GM12878 (cell line): ENCODE measurements around the gene SDHC. TPM values are rescaled to one million over a fixed set of nuclear protein-coding genes. Genes with fewer than 3 reads are reported as not detected.

Experiments used
- ATAC-seq: fragments of 200-7000 bp; cut with Tn5 transposase; 3 replicates; pipeline ENCODE4 v1.9.1; 2020; ENCODE audit warnings: mild to moderate bottlenecking, moderate library complexity
- BruUV-seq: library from RNA; stranded (reverse); fragments of 400-500 nt; replicated peaks from 2 replicates; lab custom pipeline; 2021; lab: Mats Ljungman, UMichigan
- CTCF ChIA-PET: fragments of 300-600 bp; sonication (Branson Sonifier 250); formaldehyde crosslinking; extraction: SDS; loops from one replicate; lab custom pipeline; 2021; ENCODE audit warnings: inconsistent platforms; lab: Yijun Ruan, JAX
- POLR2A ChIA-PET: fragments of 350-600 bp; formaldehyde crosslinking; extraction: SDS; loops from one replicate; lab custom pipeline; 2021; ENCODE audit warnings: inconsistent platforms; lab: Charles Lee
- RAD21 ChIA-PET: fragments of 300-600 bp; sonication (Branson Sonifier 250); formaldehyde crosslinking; loops from one replicate; lab custom pipeline; 2023; ENCODE audit warnings: antibody characterized with exemption; ENCODE audit not compliant: unreplicated experiment; lab: Charles Lee
- SMC1A ChIA-PET: fragments of 300-600 bp; sonication (Branson Sonifier 250); formaldehyde crosslinking; loops from one replicate; lab custom pipeline; 2023; ENCODE audit not compliant: unreplicated experiment, uncharacterized antibody; lab: Charles Lee
- DNase-seq: peaks from one replicate; pipeline ENCODE4 v3.0.0-alpha.2; 2011; ENCODE audit warnings: low read depth, low spot score
- FAIRE-seq: peaks from 3 replicates; lab custom pipeline; 2011; peaks lifted over from hg19 to GRCh38; lab: Jason Lieb, UNC
- H2AFZ ChIP-seq: 2 replicates; pipeline ENCODE4 v1.6.0; 2011; ENCODE audit warnings: low read depth, low read length, control low read depth; ENCODE audit not compliant: control insufficient read depth
- H3K27ac ChIP-seq: 2 replicates; pipeline ENCODE4 v1.5.1; 2011; ENCODE audit warnings: control low read depth; ENCODE audit not compliant: control insufficient read depth, insufficient read depth
- H3K27me3 ChIP-seq, 2 experiments: replicated peaks in 1 of 2; 2 replicates each; pipeline versions ENCODE4 v1.6.0 to v1.6.1; 2011; ENCODE audit warnings: low read length in 1 of 2; ENCODE audit not compliant: control insufficient read depth in 2 of 2, insufficient read depth in 2 of 2
- H3K36me3 ChIP-seq, 2 experiments: 2 replicates each; pipeline ENCODE4 v1.5.1; 2011; ENCODE audit warnings: low read length in 1 of 2; ENCODE audit not compliant: control insufficient read depth in 2 of 2, insufficient read depth in 2 of 2
- H3K4me1 ChIP-seq: 2 replicates; pipeline ENCODE4 v1.6.1; 2011; ENCODE audit warnings: mild to moderate bottlenecking, low read length, moderate library complexity, mixed read lengths; ENCODE audit not compliant: control insufficient read depth, insufficient read depth
- H3K4me2 ChIP-seq: 2 replicates; pipeline ENCODE4 v1.6.0; 2011; ENCODE audit warnings: control low read depth; ENCODE audit not compliant: control insufficient read depth, insufficient read depth
- H3K4me3 ChIP-seq: fragments of 200-600 bp; sonication (generic); 2 replicates; pipeline ENCODE4 v1.5.1; 2016
- H3K79me2 ChIP-seq: 2 replicates; pipeline ENCODE4 v1.6.0; 2011; ENCODE audit warnings: low read length; ENCODE audit not compliant: control insufficient read depth, insufficient read depth
- H3K9ac ChIP-seq: 2 replicates; pipeline ENCODE4 v1.8.0; 2011; ENCODE audit warnings: low read length, control low read depth, mixed read lengths; ENCODE audit not compliant: control insufficient read depth, insufficient read depth
- H3K9me3 ChIP-seq: replicated peaks from 3 replicates; pipeline ENCODE4 v1.5.1; 2011; ENCODE audit warnings: mild to moderate bottlenecking, low read length; ENCODE audit not compliant: control insufficient read depth, insufficient read depth
- H4K20me1 ChIP-seq: 2 replicates; pipeline ENCODE4 v1.6.0; 2011; ENCODE audit not compliant: control insufficient read depth, insufficient read depth
- CTCF ChIP-seq, 3 experiments: IDR thresholded peaks in 2 of 3; conservative IDR thresholded peaks in 1 of 3; 2 replicates each; pipeline ENCODE4 v1.5.1; 2011; ENCODE audit warnings: low read depth in 3 of 3, low read length in 3 of 3, mild to moderate bottlenecking in 3 of 3, control low read depth in 2 of 3, moderate library complexity in 2 of 3, inconsistent platforms in 1 of 3, mixed read lengths in 1 of 3; ENCODE audit not compliant: control insufficient read depth in 2 of 3, insufficient read depth in 1 of 3; ENCODE audit errors: extremely low read depth in 1 of 3
- MYB ChIP-seq: fragments of 150-350 bp; IDR thresholded peaks from 2 replicates; pipeline ENCODE4 v1.6.1; 2014; ENCODE audit warnings: mild to moderate bottlenecking, low read depth, low read length, borderline replicate concordance
- RAD21 ChIP-seq: IDR thresholded peaks from 2 replicates; pipeline ENCODE4 v1.6.1; 2011; ENCODE audit warnings: mild to moderate bottlenecking, low read depth, low read length, moderate library complexity; ENCODE audit not compliant: insufficient read depth
- SMC3 ChIP-seq: IDR thresholded peaks from 2 replicates; pipeline ENCODE4 v1.6.1; 2011; ENCODE audit warnings: low read length, improper control_type of control experiment, borderline replicate concordance
- STAT1 ChIP-seq: fragments of 450-650 bp; conservative IDR thresholded peaks from 2 replicates; pipeline ENCODE4 v1.6.1; 2014; ENCODE audit warnings: antibody characterized with exemption, mild to moderate bottlenecking
- YBX1 ChIP-seq: fragments of 450-650 bp; IDR thresholded peaks from 2 replicates; pipeline ENCODE4 v1.6.1; 2016; ENCODE audit warnings: antibody characterized with exemption
- WGBS: methylation state at CpG from one replicate; pipeline ENCODE4 v1.1.6; 2016; ENCODE audit warnings: low lambda C conversion rate; ENCODE audit not compliant: insufficient replicate concordance, insufficient coverage; ENCODE audit errors: missing lambda C conversion rate; 5-methylcytosine and 5-hydroxymethylcytosine counted together
- in situ Hi-C: fragments of 300-500 bp; cut with MboI; formaldehyde crosslinking; loops from 9 replicates; pipeline ENCODE4 v1.14.3; 2018; ENCODE audit warnings: mixed read lengths
- intact Hi-C: fragments of 100-400 bp; cut with micrococcal nuclease; formaldehyde crosslinking; loops from one replicate; pipeline ENCODE4 v1.14.2; 2022; ENCODE audit not compliant: unreplicated experiment
- polyA plus RNA-seq, 11 experiments: library from polyadenylated mRNA; depleted of rRNA in 4 of 11; unstranded in 6 of 11; stranded (reverse) in 5 of 11; fragments of >200 nt; fragmentation: Nextera tagmentation in 4 of 11; fragmentation: Illumina TruSeq in 1 of 11; extraction: Ambion mirVana in 4 of 11; extraction: Trizol in 1 of 11; gene quantifications; 1 replicate in 1 of 11; 2 replicates in 10 of 11; pipeline versions ENCODE4 v1.2.1 to v1.2.3, GENCODE V29; 2011 to 2016; ENCODE audit warnings: inconsistent platforms in 2 of 11, missing spikeins in 2 of 11, low read depth in 1 of 11
- total RNA-seq, 4 experiments: library from RNA; depleted of rRNA in 3 of 4; stranded (reverse); fragments of >200 nt in 3 of 4; fragmentation: Illumina TruSeq in 1 of 4; extraction: Trizol in 1 of 4; gene quantifications; 2 replicates each; pipeline versions ENCODE4 v1.2.1 to v1.2.3, GENCODE V29; 2013 to 2021
- TF ChIP-seq, protein P1 (sequence below): fragments of 450-650 bp; IDR thresholded peaks from 2 replicates; pipeline ENCODE4 v1.6.1; 2016; ENCODE audit warnings: mild to moderate bottlenecking

SDHC gene
- total and polyA plus RNA-seq, 10 of the 15 experiments (the other 5 are each of a cell fraction or from before 2014, with no cell fraction given), result 18.4 to 340 (median 178) TPM

- TF ChIP-seq YBX1 (no peak), RAD21 (peak; percentile 78), STAT1 (no peak), MYB (no peak), SMC3 (peak; percentile 64; the same call in 1 of the 2 replicates), CTCF (IDR thresholded peaks at IDR 0.05 in 2 of 3, conservative IDR thresholded peaks at IDR 0.05 in 1 of 3; ENCODE audit: control insufficient read depth in 2 of 3, extremely low read depth in 1 of 3, insufficient read depth in 1 of 3, low read depth in 3 of 3, low read length in 3 of 3) (peak; percentile 39 to 75 (median 54); a peak in 5 of 6 replicates)
- TF ChIP-seq, protein P1, sequence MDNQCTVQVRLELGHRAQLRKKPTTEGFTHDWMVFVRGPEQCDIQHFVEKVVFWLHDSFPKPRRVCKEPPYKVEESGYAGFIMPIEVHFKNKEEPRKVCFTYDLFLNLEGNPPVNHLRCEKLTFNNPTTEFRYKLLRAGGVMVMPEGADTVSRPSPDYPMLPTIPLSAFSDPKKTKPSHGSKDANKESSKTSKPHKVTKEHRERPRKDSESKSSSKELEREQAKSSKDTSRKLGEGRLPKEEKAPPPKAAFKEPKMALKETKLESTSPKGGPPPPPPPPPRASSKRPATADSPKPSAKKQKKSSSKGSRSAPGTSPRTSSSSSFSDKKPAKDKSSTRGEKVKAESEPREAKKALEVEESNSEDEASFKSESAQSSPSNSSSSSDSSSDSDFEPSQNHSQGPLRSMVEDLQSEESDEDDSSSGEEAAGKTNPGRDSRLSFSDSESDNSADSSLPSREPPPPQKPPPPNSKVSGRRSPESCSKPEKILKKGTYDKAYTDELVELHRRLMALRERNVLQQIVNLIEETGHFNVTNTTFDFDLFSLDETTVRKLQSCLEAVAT, result no peak
- BruUV-seq, result no TSS peak
- intact Hi-C loops, result loop anchor here (1.0 to 5.0 kb wide), 5 partner anchors 70 to 190 kb away; partner anchors contain the start of gene SDHC
- peaks cover 14% of the 10 kb centered on the region; the same call in 1 of the 2 replicates for H3K4me1 ChIP-seq
- H3K9me3 ChIP-seq, result no peaks in the 10 kb centered on the region; the same call in 2 of the 3 replicates
- ChIA-PET POLR2A (interaction anchor here (2.0 to 2.1 kb wide), 2 partner anchors 157 to 217 kb away, joined by 6 to 7 read pairs; partner anchors contain the start of genes PPOX and TOMM40L), CTCF (interaction anchor here (0.7 to 10.4 kb wide), 61 partner anchors 8 to 392 kb away, joined by 3 to 204 read pairs (median 5); partner anchors contain the start of genes APOA2, B4GALT3, CFAP126 and KLHDC9), SMC1A (interaction anchor here (0.6 to 6.9 kb wide), 36 partner anchors 8 to 385 kb away, joined by 3 to 72 read pairs (median 5); partner anchors contain the start of genes APOA2, CFAP126, NDUFS2 and PPOX), RAD21 (interaction anchor here (0.5 to 6.1 kb wide), 29 partner anchors 9 to 371 kb away, joined by 3 to 77 read pairs (median 4); partner anchors contain the start of genes CFAP126, NDUFS2, PPOX and SDHC)
- no peak overlapping the region for H3K27ac ChIP-seq
- H3K27me3 ChIP-seq, result no peaks in the 10 kb centered on the region
- H2AFZ ChIP-seq, result peak overlapping the region; percentile 39; the same call in 1 of the 2 replicates
- DNase-seq, result no peak
- in situ Hi-C loops, result loop anchor here (5.0 kb wide), 1 partner anchor 155 kb away; the partner anchor contains the start of gene TOMM40L
- H3K36me3 ChIP-seq, result no peaks in the 10 kb centered on the region
- H3K79me2 ChIP-seq, result no peaks in the 10 kb centered on the region
- H4K20me1 ChIP-seq, result no peaks in the 10 kb centered on the region
- no peak overlapping the region for H3K4me3 ChIP-seq
- peak; percentile 94 for ATAC-seq
- no peak overlapping the region for H3K9ac ChIP-seq
- peak; percentile 92 for FAIRE-seq
- no peak overlapping the region for H3K4me2 ChIP-seq
- 35% methylated on average over 4 of the region's 4 CpGs for WGBS
Observed at GRCh38 chr1:161382214-161383019, 68.2 kb downstream of the SDHC start.
